Liver (tissue), 3 donors: ENCODE measurements around the gene GRK1.
"Not testable (repeated sequence)": the region's sequence is repeated elsewhere in the genome, so short reads cannot be mapped to it uniquely, and the experiment has no call there.

Experiments
- ATF3 ChIP-seq: IDR thresholded peaks from 2 replicates; pipeline ENCODE4 v1.6.1; 2016; ENCODE audit warnings: antibody characterized with exemption
- CTCF ChIP-seq: fragments of 150-350 bp; IDR thresholded peaks from 2 replicates; pipeline ENCODE4 v1.5.1; 2017; ENCODE audit warnings: improper control_type of control experiment, low read depth, low read length; ENCODE audit not compliant: missing input control
- FOXA1 ChIP-seq: IDR thresholded peaks from 2 replicates; pipeline ENCODE4 v1.6.1; 2016; ENCODE audit warnings: antibody characterized with exemption
- GABPA ChIP-seq, 2 donors: IDR thresholded peaks in 1 of 2; conservative IDR thresholded peaks in 1 of 2; 2 replicates each; pipeline ENCODE4 v1.6.1; 2016; ENCODE audit warnings: antibody characterized with exemption in 2 of 2, mild to moderate bottlenecking in 1 of 2, moderate library complexity in 1 of 2
- JUND ChIP-seq, 2 donors: IDR thresholded peaks; 2 replicates each; pipeline ENCODE4 v1.6.1; 2016; ENCODE audit warnings: antibody characterized with exemption in 2 of 2
- MAX ChIP-seq: IDR thresholded peaks from 2 replicates; pipeline ENCODE4 v1.6.1; 2016; ENCODE audit warnings: antibody characterized with exemption
- RAD21 ChIP-seq, 2 donors: IDR thresholded peaks; 2 replicates each; pipeline ENCODE4 v1.6.1; 2016; ENCODE audit warnings: antibody characterized with exemption in 2 of 2, mild to moderate bottlenecking in 2 of 2
- REST ChIP-seq: IDR thresholded peaks from 2 replicates; pipeline ENCODE4 v1.6.1; 2016; ENCODE audit warnings: antibody characterized with exemption, mild to moderate bottlenecking
- donor health status: healthy.
- donor health status: healthy.

- not testable (repeated sequence) for TF ChIP-seq ATF3; CTCF; JUND (IDR thresholded peaks at IDR 0.05); GABPA (IDR thresholded peaks at IDR 0.05 in 1 of 2, conservative IDR thresholded peaks at IDR 0.05 in 1 of 2); REST; MAX; RAD21 (IDR thresholded peaks at IDR 0.05); FOXA1
Observed at GRCh38 chr13:113621986-113622550, 45.0 kb upstream of the GRK1 start.
